Measurements from ENCODE around the gene PDE8B.

DNA sequence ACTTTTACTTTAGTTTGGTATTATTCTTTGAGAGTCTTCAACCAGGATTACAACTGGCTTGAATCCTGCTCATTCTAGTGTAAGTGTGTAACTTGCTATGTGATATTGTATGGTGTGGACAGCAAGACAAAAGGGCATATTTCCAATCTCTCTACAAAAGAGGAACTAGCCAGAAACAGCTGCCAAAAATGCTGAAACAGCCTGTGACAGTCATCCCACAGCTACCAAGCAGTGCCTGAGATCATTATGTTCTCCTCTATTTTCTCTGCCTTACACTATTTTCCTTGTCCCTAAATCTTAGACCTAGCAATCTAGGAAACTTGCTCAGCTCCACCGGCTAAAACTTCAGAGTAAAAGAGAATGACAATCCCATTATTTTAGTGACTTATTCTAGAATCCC is 238.8 kb downstream of the PDE8B start:
- TF ChIP-seq, protein P1, sequence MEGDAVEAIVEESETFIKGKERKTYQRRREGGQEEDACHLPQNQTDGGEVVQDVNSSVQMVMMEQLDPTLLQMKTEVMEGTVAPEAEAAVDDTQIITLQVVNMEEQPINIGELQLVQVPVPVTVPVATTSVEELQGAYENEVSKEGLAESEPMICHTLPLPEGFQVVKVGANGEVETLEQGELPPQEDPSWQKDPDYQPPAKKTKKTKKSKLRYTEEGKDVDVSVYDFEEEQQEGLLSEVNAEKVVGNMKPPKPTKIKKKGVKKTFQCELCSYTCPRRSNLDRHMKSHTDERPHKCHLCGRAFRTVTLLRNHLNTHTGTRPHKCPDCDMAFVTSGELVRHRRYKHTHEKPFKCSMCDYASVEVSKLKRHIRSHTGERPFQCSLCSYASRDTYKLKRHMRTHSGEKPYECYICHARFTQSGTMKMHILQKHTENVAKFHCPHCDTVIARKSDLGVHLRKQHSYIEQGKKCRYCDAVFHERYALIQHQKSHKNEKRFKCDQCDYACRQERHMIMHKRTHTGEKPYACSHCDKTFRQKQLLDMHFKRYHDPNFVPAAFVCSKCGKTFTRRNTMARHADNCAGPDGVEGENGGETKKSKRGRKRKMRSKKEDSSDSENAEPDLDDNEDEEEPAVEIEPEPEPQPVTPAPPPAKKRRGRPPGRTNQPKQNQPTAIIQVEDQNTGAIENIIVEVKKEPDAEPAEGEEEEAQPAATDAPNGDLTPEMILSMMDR (IDR thresholded peaks at IDR 0.05; ENCODE audit: low read length): no peak
- no peak for TF ChIP-seq EZH2 (optimal IDR thresholded peaks at IDR 0.05; ENCODE audit: low read depth, low read length)
- no peak for TF ChIP-seq EZH2phosphoT487 (IDR thresholded peaks at IDR 0.05; ENCODE audit: low read length)

Measured in MM.1S (cell line).